ENCODE data around the gene IL20RB. TPM values are rescaled to one million over a fixed set of nuclear protein-coding genes. Genes with fewer than 3 reads are reported as not detected.
"Not testable (repeated sequence)": the region's sequence is repeated elsewhere in the genome, so short reads cannot be mapped to it uniquely, and the experiment has no call there.

The IL20RB gene
- total RNA-seq, 1 donor from 2014 or later: 1.8 TPM

DNA sequence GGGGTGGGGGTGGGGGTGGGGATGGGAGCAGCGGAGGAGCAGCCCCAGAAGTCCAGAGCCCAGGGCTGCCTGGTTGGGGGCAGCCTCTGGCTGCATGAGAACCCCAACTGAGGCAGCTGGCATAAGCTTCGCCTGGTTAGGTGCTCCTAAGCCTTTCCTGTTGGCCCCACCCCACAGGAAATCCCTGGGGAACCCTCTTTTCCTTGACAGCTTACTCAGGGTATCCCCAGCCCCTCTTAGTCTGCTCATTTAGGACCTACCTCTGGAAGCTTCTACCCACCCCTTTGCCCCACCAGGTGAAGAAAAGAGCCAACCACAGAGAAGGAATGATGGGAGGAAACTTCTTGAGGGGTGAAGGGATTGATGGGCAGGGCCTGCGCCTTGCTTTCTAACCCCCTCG is 53.4 kb downstream of the IL20RB start:
- Histone ChIP-seq H3K4me3 (no peak overlapping the region), H3K27me3 (ENCODE audit: low read depth) (no peaks in the 10 kb centered on the region), H3K36me3 (no peaks in the 10 kb centered on the region), H3K4me1 (peaks cover 5% of the 10 kb centered on the region), H3K9me3 (no peaks in the 10 kb centered on the region), H3K27ac (no peak overlapping the region)
- DNase-seq (no peak), ATAC-seq (no peak)
- TF ChIP-seq, protein P1, sequence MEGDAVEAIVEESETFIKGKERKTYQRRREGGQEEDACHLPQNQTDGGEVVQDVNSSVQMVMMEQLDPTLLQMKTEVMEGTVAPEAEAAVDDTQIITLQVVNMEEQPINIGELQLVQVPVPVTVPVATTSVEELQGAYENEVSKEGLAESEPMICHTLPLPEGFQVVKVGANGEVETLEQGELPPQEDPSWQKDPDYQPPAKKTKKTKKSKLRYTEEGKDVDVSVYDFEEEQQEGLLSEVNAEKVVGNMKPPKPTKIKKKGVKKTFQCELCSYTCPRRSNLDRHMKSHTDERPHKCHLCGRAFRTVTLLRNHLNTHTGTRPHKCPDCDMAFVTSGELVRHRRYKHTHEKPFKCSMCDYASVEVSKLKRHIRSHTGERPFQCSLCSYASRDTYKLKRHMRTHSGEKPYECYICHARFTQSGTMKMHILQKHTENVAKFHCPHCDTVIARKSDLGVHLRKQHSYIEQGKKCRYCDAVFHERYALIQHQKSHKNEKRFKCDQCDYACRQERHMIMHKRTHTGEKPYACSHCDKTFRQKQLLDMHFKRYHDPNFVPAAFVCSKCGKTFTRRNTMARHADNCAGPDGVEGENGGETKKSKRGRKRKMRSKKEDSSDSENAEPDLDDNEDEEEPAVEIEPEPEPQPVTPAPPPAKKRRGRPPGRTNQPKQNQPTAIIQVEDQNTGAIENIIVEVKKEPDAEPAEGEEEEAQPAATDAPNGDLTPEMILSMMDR (IDR thresholded peaks at IDR 0.05): no peak
- intact Hi-C loops (cut with DNase I): loop anchor here (10.0 kb wide), 1 partner anchor 936 kb away; no protein-coding TSS in a partner anchor

DNA sequence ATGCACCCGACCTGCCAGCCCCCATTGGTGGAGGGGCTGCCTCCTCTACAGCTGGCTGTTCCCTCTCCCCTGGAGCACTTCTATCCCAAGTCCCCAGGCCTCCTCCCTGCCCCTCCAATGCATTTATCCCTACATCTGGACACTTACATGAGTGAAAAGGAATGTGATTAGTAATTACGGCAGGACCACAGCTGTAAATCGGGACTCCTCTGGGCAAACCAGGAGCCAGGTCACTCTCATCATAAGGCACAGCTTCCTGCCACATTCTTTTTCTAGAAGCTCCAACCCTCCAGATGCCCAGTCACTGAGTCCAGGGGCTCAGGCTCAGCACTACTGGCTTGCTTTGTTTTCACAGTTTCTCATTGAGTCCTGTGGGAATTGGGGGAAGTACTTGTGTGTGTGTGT is 54.3 kb downstream of the IL20RB start:
- DNase-seq: no peak
- ATAC-seq: no peak
- intact Hi-C loops (cut with DNase I): loop anchor here (10.0 kb wide), 1 partner anchor 937 kb away; no protein-coding TSS in a partner anchor
- TF ChIP-seq, protein P1 (IDR thresholded peaks at IDR 0.05): no peak
- Histone ChIP-seq H3K27ac (no peak overlapping the region), H3K36me3 (no peaks in the 10 kb centered on the region), H3K9me3 (no peaks in the 10 kb centered on the region), H3K27me3 (ENCODE audit: low read depth) (no peaks in the 10 kb centered on the region), H3K4me1 (peaks cover 5% of the 10 kb centered on the region), H3K4me3 (no peak overlapping the region)

DNA sequence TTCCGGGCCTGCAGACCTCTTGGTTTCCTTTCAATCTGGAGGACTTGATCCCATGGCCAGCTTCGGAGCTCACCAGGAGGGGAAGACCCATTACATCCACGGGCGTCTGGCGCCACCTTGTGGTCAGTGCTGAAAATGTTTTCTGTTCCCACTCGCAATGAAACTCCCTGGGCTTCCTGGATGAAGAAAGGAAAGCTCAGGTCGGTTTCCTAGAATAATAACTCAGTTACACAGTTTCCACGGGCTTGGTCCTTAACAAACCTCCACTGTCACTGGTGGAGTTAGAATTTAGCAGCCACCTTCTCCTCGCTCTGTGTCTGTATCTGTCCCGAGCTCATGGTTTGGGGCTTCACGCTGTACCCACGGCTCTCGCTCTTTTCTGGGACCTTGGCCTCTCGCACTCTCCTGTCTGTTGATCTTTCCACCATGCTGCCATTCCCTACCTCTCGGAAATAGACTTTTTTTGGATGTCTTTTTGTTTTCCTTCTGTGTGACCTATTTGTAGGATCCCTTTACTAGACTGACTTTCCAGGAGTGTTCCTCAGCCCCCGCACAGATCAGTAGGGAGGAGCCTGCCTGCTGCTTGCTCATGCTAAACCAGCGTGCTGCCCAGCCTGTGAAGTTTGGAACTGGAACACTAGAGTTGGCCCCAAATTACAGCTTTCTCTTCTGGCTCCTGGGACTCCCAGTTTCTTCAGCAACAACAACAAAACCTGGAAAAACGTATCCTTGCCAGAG is 56.3 kb downstream of the IL20RB start:
- ATAC-seq (peak; percentile 97 to 98), DNase-seq (peak; percentile 89)
- intact Hi-C loops (cut with DNase I): loop anchor here (10.0 kb wide), 1 partner anchor 939 kb away; no protein-coding TSS in a partner anchor
- TF ChIP-seq, protein P1 (IDR thresholded peaks at IDR 0.05): peak; percentile 91
- H3K4me1 ChIP-seq: peaks cover 5% of the 10 kb centered on the region
- H3K36me3 ChIP-seq: no peaks in the 10 kb centered on the region
- H3K27me3 ChIP-seq (ENCODE audit: low read depth): no peaks in the 10 kb centered on the region
- H3K27ac ChIP-seq: peak overlapping the region; percentile 61
- H3K4me3 ChIP-seq: peak overlapping the region; percentile 52
- no peaks in the 10 kb centered on the region for H3K9me3 ChIP-seq

DNA sequence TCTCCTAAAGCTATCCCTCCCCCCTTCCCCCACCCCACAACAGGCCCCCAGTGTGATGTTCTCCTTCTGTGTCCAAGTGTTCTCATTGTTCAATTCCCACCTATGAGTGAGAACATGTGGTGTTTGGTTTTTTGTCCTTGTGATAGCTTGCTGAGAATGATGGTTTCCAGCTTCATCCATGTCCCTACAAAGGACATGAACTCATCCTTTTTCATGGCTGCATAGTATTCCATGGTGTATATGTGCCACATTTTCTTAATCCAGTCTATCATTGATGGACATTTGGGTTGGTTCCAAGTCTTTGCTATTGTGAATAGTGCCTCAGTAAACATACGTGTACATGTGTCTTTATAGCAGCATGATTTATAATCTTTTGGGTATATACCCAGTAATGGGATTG is 59.5 kb downstream of the IL20RB start:
- H3K36me3 ChIP-seq; ATAC-seq; DNase-seq; H3K4me1 ChIP-seq; H3K27me3 ChIP-seq (ENCODE audit: low read depth); H3K4me3 ChIP-seq; H3K9me3 ChIP-seq; H3K27ac ChIP-seq: not testable (repeated sequence)
- intact Hi-C loops (cut with DNase I): loop anchor here (10.0 kb wide), 1 partner anchor 943 kb away; no protein-coding TSS in a partner anchor

DNA sequence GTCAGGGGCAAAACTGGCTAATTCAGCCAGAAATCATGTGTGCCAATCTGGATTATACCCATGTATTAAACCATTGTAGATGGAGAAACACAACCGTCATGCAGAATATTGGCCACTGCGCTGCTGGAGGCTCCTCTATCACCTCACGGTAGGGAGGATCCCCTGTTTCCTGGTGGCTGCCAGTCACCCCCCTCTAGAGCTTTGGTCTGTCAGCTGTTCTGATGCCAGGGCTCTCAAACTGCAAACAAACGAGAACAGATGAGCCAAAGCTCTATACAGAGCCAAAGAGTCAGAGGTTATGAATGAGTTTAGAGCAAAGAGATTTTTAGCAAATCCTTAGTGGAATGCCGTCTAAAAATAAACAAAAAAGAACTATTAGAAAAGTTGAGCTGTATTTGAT is 62.5 kb downstream of the IL20RB start:
- no peak overlapping the region for H3K27ac ChIP-seq
- intact Hi-C loops (cut with DNase I): no loop called here
- H3K9me3 ChIP-seq: no peaks in the 10 kb centered on the region
- DNase-seq (no peak), ATAC-seq (no peak)
- no peak overlapping the region for H3K4me3 ChIP-seq
- no peaks in the 10 kb centered on the region for H3K36me3 ChIP-seq
- H3K4me1 ChIP-seq: no peaks in the 10 kb centered on the region
- H3K27me3 ChIP-seq (ENCODE audit: low read depth): no peaks in the 10 kb centered on the region
- TF ChIP-seq, protein P1 (IDR thresholded peaks at IDR 0.05): no peak

DNA sequence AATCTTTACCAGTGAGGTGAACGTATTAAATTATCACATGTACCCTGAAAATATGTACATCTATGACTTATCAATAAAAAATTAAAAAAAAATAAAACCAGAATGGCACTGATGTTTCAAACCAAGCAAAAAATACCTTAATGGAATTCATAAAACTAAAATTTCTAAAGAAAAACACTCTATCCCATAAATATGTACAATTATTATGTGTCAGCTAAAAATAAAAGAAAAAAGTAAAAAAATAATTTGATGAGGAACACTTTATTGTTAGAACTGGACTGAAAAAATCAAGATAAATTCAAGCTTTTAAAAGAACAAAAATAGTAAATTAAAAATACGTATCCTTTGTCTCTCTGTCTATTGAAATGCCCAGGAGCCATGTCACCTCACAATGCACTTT is 63.1 kb downstream of the IL20RB start:
- intact Hi-C loops (cut with DNase I): no loop called here
- no peak overlapping the region for H3K4me3 ChIP-seq
- DNase-seq (no peak), ATAC-seq (no peak)
- H3K36me3 ChIP-seq: no peaks in the 10 kb centered on the region
- TF ChIP-seq, protein P1 (IDR thresholded peaks at IDR 0.05): no peak
- no peaks in the 10 kb centered on the region for H3K27me3 ChIP-seq (ENCODE audit: low read depth)
- no peak overlapping the region for H3K27ac ChIP-seq
- no peaks in the 10 kb centered on the region for H3K9me3 ChIP-seq
- H3K4me1 ChIP-seq: no peaks in the 10 kb centered on the region
